Astrocyte of the cerebellum (primary cell): Measurements from ENCODE around the gene TSPAN4.

ENCODE experiments used
- DNase-seq: peaks from one replicate; pipeline ENCODE4 v3.0.0-alpha.2; 2011; ENCODE audit warnings: low read depth
- H3K4me3 ChIP-seq: 2 replicates; pipeline ENCODE4 v1.5.1; 2011; ENCODE audit warnings: mild to moderate bottlenecking, low read depth, low read length, moderate library complexity
- in situ Hi-C: cut with HindIII; loops from 2 replicates; pipeline ENCODE4 v1.10.0; 2017; ENCODE audit warnings: low sequenced_read_pairs
- TF ChIP-seq, protein P1 (sequence below): IDR thresholded peaks from 2 replicates; pipeline ENCODE4 v1.5.1; 2012; ENCODE audit warnings: low read length, low read depth, moderate library complexity, mild to moderate bottlenecking; ENCODE audit errors: missing control alignments

The TSPAN4 gene

GRCh38 chr11:858053-858761 lies 15.6 kb downstream of the TSPAN4 start:
- TF ChIP-seq, protein P1, sequence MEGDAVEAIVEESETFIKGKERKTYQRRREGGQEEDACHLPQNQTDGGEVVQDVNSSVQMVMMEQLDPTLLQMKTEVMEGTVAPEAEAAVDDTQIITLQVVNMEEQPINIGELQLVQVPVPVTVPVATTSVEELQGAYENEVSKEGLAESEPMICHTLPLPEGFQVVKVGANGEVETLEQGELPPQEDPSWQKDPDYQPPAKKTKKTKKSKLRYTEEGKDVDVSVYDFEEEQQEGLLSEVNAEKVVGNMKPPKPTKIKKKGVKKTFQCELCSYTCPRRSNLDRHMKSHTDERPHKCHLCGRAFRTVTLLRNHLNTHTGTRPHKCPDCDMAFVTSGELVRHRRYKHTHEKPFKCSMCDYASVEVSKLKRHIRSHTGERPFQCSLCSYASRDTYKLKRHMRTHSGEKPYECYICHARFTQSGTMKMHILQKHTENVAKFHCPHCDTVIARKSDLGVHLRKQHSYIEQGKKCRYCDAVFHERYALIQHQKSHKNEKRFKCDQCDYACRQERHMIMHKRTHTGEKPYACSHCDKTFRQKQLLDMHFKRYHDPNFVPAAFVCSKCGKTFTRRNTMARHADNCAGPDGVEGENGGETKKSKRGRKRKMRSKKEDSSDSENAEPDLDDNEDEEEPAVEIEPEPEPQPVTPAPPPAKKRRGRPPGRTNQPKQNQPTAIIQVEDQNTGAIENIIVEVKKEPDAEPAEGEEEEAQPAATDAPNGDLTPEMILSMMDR = no peak
- DNase-seq = no peak
- in situ Hi-C loops = no loop called here
- H3K4me3 ChIP-seq = no peak overlapping the region

GRCh38 chr11:858762-859339 lies 16.2 kb downstream of the TSPAN4 start:
- TF ChIP-seq, protein P1 = no peak
- no peak overlapping the region for H3K4me3 ChIP-seq
- in situ Hi-C loops = no loop called here
- DNase-seq = no peak

DNA sequence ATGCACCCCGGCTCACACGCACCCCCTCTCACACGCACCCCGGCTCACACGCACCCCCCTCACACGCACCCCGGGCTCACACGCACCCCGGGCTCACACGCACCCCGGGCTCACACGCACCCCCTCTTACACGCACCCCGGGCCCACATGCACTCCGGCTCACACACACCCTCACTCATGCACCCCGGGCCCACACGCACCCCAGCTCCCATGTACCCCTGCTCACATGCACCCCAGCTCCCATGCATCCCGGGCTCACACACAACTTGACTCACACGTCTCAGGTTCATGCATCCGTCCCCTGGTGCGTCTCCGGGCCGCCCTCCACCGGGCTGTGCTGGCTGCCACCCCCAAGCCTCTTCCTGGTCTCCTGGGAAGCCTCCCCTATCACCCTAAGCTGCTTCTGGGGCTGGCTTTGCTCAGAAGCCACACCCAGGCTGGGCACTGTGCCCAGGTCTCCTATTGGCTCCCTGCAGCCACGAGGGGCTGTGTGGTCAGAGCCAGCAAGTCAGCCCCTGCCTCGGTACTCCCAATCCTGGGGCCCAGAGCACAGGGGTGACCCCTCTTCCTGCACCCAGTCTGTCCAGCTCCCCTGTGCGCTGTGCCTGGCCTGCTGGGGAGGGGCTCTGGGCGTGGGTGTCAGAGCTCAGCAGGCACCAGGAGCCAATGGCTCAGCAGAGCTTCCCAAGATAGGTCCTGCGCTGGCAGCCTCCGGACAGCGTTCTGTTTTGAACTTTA lies 16.9 kb downstream of the TSPAN4 start:
- TF ChIP-seq, protein P1 = no peak
- in situ Hi-C loops = loop anchor here (5.0 kb wide), 1 partner anchor 48 kb away; no protein-coding TSS in a partner anchor
- DNase-seq = peak; percentile 47
- no peak overlapping the region for H3K4me3 ChIP-seq

- TF ChIP-seq, protein P1 = no peak
- DNase-seq = no peak
- H3K4me3 ChIP-seq = no peak overlapping the region
- in situ Hi-C loops = loop anchor here (5.0 kb wide), 1 partner anchor 47 kb away; no protein-coding TSS in a partner anchor
Observed at GRCh38 chr11:860234-861104, 17.8 kb downstream of the TSPAN4 start.

DNA sequence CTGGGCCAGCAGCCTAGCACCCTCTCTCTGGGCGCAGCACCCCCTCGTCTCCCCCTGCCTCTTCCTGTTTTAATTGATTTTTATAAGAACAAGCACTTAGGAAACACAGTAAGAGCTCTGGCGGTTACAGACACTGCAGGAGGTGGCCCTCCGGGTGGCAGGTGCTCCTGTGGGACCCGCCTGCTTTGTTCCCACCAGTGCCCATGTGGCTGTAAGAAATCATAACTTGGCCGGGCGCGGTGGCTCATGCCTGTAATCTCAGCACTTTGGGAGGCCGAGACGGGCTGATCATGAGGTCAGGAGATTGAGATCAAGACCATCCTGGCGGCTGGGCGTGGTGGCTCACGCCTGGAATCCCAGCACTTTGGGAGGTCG lies 18.4 kb downstream of the TSPAN4 start:
- in situ Hi-C loops = loop anchor here (5.0 kb wide), 1 partner anchor 46 kb away; no protein-coding TSS in a partner anchor

More for the DNA sequence above, 18.4 kb downstream of the TSPAN4 start:
- TF ChIP-seq, protein P1 = no peak
- H3K4me3 ChIP-seq = no peak overlapping the region
- no peak for DNase-seq
